ENCODE results near the gene RHOBTB1. TPM values are rescaled to one million over a fixed set of nuclear protein-coding genes. Genes with fewer than 3 reads are reported as not detected.

RHOBTB1 gene
- total RNA-seq, 1 donor from 2014 or later = 14.4 TPM

DNA sequence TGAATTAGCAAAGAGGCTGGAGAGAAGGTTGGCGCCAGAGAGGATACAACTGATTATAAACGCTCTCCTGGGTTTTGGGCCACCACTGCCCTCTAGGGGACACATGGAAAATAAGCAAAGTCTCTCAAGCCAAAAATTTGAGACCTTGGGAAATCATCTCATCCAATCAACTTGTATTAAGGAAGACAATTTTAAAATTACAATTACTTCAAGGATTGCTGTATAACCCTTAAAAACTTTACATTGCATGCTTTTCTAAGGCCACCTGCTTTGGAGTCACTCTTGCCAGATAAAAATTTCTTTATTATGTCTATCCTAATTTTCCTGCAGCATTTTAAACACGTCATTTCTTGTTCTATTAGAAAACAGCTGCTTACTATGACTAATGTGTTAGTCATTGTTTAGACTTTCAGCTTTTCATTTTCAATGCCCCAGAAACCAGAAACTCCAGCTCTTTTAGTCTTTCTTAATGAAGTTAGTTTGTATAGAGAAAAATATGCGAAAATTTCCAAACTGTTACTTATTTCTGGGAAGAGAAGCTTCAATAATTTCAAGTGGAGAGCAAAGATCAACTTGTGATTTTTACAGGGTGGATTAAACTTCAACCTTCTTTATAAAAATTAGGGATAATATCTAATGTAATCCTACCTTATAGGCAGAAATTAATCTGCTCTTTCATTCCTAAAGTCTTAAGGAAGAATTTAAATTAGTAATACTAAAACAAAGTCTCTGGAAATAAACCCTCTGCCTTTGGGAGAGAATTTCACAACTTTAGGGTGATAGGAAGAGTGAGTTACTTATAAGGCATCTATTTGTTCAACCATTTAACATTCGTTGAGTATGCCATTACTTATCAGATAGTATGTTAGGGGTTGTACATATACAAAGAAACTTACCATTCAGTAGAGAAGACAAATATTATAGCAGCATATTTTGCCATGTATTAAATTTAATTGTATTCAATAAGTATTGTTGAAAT is 20.6 kb upstream of the RHOBTB1 start:
- no peak overlapping the region for H3K27ac Mint-ChIP-seq (ENCODE audit: unreplicated experiment)

DNA sequence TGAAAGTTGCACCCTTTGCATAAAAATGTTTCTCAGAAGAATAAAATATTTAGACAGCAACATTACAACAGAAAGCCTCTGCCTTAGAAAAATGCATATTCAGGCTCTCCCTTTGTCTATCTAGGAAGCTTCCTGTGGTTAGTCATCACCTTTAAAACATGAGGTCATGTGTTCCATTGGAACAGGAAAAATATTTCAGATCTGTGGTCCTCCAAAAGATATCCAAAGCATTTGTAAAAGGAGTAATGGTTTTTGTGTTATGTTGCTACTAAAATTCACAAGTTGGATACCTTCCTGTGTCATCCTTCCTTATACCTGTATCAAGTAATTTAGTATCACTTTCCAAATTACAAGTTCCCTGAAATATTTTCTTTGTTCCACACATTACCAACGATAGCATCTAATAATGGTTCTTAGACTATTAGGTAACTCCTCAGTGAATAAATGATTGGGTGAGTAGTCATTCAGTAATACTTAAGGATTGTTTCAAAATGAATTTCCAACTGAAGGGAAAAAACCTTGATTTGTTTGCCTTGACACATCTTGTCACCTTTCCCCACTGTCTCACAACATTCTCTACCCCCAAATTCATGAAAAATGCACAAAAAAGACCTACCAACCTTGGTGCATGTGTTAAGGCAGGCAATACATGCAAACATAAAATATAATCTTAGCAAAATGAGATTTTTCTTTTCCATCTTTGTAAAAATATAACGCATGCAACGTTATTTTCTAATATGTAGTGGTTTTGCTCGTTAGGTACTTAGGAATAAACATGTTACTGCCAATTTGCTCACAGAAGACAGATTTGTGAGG is 19.7 kb upstream of the RHOBTB1 start:
- no peaks in the 10 kb centered on the region for H3K36me3 Mint-ChIP-seq (ENCODE audit: unreplicated experiment)
- DNase-seq = no peak
- H3K27me3 Mint-ChIP-seq (ENCODE audit: unreplicated experiment) = no peaks in the 10 kb centered on the region
- H3K4me3 Mint-ChIP-seq (ENCODE audit: unreplicated experiment) = no peak overlapping the region
- H3K4me1 Mint-ChIP-seq (ENCODE audit: low read depth, unreplicated experiment) = peaks cover 1% of the 10 kb centered on the region
- H3K27ac Mint-ChIP-seq (ENCODE audit: unreplicated experiment) = no peak overlapping the region
- TF ChIP-seq, protein P1, sequence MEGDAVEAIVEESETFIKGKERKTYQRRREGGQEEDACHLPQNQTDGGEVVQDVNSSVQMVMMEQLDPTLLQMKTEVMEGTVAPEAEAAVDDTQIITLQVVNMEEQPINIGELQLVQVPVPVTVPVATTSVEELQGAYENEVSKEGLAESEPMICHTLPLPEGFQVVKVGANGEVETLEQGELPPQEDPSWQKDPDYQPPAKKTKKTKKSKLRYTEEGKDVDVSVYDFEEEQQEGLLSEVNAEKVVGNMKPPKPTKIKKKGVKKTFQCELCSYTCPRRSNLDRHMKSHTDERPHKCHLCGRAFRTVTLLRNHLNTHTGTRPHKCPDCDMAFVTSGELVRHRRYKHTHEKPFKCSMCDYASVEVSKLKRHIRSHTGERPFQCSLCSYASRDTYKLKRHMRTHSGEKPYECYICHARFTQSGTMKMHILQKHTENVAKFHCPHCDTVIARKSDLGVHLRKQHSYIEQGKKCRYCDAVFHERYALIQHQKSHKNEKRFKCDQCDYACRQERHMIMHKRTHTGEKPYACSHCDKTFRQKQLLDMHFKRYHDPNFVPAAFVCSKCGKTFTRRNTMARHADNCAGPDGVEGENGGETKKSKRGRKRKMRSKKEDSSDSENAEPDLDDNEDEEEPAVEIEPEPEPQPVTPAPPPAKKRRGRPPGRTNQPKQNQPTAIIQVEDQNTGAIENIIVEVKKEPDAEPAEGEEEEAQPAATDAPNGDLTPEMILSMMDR (IDR thresholded peaks at IDR 0.05; ENCODE audit: partially characterized antibody, unreplicated experiment) = no peak
- no peaks in the 10 kb centered on the region for H3K9me3 Mint-ChIP-seq (ENCODE audit: unreplicated experiment)

More for the DNA sequence above, 20.6 kb upstream of the RHOBTB1 start:
- peaks cover 1% of the 10 kb centered on the region for H3K4me1 Mint-ChIP-seq (ENCODE audit: low read depth, unreplicated experiment)
- no peak overlapping the region for H3K4me3 Mint-ChIP-seq (ENCODE audit: unreplicated experiment)
- TF ChIP-seq, protein P1 (IDR thresholded peaks at IDR 0.05; ENCODE audit: partially characterized antibody, unreplicated experiment) = peak; percentile 80
- H3K9me3 Mint-ChIP-seq (ENCODE audit: unreplicated experiment) = no peaks in the 10 kb centered on the region
- DNase-seq = peak; percentile 65
- H3K36me3 Mint-ChIP-seq (ENCODE audit: unreplicated experiment) = no peaks in the 10 kb centered on the region
- H3K27me3 Mint-ChIP-seq (ENCODE audit: unreplicated experiment) = no peaks in the 10 kb centered on the region

DNA sequence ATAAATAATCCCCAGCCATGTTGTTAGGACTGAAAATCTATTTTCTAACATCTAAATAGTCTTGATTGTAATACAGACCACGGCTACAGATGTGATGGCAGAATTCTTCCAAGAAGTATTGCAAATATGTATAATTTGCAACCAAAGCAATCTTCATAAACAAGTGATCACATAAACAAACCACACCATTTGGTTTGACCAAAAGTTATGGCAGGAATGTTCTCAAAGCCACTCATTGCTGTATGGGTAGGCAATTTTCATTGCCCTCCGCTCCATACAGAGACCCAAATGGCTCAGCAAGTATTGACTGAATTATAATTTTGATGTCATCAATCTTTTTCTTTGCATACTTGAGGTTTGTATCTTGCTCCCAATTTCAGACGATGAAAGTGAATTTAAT is 19.0 kb upstream of the RHOBTB1 start:
- Mint-ChIP-seq H3K4me1 (ENCODE audit: low read depth, unreplicated experiment) (peaks cover 1% of the 10 kb centered on the region), H3K27ac (ENCODE audit: unreplicated experiment) (no peak overlapping the region), H3K4me3 (ENCODE audit: unreplicated experiment) (no peak overlapping the region), H3K9me3 (ENCODE audit: unreplicated experiment) (no peaks in the 10 kb centered on the region), H3K36me3 (ENCODE audit: unreplicated experiment) (no peaks in the 10 kb centered on the region), H3K27me3 (ENCODE audit: unreplicated experiment) (no peaks in the 10 kb centered on the region)
- DNase-seq = no peak
- TF ChIP-seq, protein P1 (IDR thresholded peaks at IDR 0.05; ENCODE audit: partially characterized antibody, unreplicated experiment) = no peak

DNA sequence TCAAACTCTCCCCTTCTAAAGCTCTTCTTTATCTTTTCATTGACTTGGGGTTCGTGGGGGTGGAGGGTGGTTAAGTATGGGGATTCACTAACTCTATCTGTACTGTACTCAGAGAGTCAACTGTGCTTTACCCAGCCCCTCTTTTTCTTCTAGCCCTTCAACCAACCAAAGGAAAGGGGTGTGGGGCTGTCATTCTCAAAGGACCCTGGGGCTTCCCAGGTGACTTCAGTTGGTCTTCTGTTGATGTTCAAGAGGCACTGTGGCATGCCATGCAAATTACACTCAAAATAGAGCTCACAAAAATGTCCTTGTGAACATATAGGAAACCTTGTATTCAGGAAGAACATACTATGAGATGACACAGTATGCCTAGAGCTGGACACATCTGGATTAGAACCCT is 16.9 kb upstream of the RHOBTB1 start:
- Mint-ChIP-seq H3K27me3 (ENCODE audit: unreplicated experiment) (no peaks in the 10 kb centered on the region), H3K4me3 (ENCODE audit: unreplicated experiment) (no peak overlapping the region)
- TF ChIP-seq, protein P1 (IDR thresholded peaks at IDR 0.05; ENCODE audit: partially characterized antibody, unreplicated experiment) = no peak

More for the DNA sequence above, 16.9 kb upstream of the RHOBTB1 start:
- Mint-ChIP-seq H3K36me3 (ENCODE audit: unreplicated experiment) (no peaks in the 10 kb centered on the region), H3K9me3 (ENCODE audit: unreplicated experiment) (no peaks in the 10 kb centered on the region), H3K27ac (ENCODE audit: unreplicated experiment) (no peak overlapping the region), H3K4me1 (ENCODE audit: low read depth, unreplicated experiment) (peaks cover 1% of the 10 kb centered on the region)
- DNase-seq = no peak
